Left forelimb (tissue), 1 donor: ENCODE measurements around the gene ST7.
A peak's percentile ranks its signal among the peaks of the same experiment; 100 is the strongest.
"Not testable (repeated sequence)": the region's sequence is repeated elsewhere in the genome, so short reads cannot be mapped to it uniquely, and the experiment has no call there.

Experiments
- DNase-seq: peaks from one replicate; pipeline ENCODE4 v3.0.0-alpha.2; 2018; ENCODE audit warnings: low spot score

ST7 gene

DNA sequence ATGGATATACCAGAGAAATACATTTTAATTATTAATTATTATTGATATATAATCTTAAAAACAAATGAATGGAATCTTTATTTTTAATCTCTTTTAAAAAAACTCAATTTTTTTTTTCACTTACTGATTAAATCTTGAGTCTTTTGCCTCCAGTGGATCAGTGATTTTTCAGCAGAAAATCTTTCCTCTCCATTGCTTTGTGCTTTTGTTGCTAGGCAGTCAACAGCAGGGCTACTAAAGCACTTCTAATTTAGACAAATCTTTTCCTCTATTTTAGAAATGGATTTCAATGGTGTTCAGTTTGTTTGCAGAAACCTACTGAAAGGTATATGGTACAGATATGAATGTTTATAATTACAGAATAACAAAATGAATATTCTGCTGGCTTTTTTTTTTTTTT is 143.6 kb downstream of the ST7 start:
- no peak for DNase-seq

DNA sequence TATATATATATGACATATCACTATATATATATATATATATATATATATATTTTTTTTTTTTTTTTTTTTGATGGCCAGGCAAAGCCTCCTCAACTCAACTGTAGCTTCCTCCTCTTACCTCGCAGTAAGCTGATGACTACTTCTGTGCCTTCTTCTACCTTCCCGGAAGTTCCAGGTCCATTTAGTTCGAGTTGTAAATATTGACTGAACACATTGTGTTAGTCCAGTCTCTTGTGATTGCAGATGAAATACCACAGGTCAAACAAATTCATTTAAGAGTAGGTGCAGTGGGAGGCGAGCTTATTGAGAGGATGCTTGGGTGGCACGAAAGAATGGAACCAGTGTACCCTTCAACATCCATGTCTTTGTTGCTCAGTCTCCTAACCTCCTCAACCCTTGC is 144.6 kb downstream of the ST7 start:
- DNase-seq = no peak

DNA sequence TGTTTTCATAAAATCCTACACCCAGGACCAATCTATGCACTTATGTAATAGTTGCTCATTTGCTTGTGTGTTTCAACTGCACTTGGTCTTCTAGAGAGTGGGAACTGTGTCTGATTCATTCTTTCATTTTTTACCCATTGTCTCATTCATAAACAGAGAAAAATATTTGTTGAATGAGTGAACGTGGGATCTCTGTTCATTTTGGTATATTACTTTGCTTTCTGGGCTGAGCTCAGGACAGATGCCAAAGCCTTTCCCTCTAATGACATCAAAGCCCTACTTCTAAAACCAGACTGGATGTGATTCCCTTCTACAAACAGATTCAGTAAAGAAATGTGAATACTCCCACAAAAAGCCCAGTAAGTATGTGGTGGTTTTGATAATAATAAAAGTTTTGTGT is 145.2 kb downstream of the ST7 start:
- no peak for DNase-seq

DNA sequence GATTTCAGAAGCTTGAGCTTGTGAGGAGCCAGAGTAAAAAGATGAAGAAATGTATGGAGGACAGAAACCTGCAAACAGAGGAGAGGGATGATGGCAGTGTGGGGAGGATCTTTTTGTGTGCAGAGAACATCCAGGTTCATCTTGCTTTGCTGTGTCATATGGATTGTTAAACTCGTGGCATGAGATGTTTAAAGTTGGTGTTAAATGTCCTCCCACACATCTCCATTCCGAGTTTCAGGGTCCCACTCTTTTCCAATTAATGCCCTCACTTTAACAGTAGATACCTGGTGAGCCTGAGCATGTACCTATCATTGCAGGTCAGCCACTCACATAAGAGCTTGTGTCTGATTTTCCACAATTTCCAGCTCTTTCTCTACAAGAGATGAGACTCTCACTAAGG is 147.7 kb downstream of the ST7 start:
- DNase-seq = no peak

DNA sequence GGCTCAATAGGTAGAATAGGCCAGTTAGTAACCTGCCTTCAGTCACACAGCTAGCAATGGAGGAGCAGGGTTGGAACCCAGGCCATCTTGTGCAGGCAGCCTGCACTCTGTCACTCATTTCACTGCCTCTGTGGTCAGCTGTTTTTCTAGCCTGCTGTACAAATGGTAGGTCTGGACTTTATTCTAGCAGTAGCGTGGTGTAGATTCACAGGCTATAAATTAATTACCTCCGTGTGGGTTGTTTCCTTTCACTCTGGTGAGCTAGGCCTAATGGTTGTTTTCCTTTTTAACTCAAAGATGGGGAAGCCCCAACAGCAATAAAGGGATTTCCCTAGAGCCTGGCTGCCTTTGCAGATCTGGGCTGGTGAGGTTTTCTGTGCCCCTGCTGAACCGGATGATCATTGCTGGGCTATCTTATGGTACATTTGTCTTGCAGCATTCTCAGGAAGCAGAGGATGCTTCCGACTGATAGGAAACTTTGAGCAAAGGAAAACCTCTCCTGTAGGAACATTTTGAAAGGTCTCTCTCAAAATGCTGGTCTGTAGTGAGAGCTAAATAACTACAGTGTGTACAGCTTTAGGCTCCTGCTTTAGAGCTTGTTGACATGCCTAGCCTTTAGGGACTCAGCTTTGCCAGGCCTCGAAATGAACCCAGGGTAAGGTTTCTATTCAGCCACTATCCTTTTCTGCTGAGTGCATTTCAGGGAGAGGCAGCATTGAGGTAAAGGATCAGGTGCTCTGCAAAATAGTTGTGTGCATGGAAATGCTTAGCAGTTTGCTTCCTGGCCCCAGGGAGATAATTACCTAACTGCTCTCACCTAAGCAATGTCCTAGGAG is 157.4 kb downstream of the ST7 start:
- no peak for DNase-seq

DNA sequence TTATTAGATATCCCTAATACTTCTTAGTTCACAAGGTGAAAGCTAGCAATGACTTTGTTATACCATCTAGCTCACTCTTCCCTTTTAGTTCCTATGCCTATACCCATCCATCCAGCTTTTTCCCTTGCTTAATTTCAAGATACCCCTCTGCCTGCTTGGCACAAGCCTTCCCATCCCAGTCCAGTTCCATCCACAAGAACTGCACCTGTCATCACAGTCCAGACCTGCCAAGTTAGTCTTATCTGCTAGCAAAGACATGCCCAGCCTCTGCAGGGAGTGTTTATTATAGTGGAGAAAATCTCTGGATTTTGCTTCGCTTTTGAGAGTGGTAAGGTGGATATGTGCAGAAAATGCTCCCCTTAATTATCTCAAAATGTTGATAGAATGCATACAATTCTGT is 158.2 kb downstream of the ST7 start:
- no peak for DNase-seq

DNA sequence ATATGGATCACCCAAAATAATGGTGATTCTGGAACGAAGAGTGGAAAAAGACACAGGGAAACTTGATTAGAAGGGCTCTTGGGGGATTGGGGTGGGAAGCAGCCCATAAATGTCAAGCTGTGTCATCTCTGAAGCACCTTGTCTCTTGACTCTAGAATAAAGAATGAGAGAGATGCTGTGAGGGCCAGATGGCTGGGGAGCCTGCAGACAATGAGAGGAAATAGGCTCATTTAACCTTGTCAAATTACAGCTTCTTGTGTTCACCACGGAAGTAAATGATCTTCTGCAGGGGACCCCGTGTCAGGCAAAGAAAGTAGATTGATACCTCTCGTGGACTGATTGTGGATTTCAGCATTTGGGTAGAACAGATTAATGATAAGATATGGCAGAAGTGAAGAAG is 159.3 kb downstream of the ST7 start:
- no peak for DNase-seq

DNA sequence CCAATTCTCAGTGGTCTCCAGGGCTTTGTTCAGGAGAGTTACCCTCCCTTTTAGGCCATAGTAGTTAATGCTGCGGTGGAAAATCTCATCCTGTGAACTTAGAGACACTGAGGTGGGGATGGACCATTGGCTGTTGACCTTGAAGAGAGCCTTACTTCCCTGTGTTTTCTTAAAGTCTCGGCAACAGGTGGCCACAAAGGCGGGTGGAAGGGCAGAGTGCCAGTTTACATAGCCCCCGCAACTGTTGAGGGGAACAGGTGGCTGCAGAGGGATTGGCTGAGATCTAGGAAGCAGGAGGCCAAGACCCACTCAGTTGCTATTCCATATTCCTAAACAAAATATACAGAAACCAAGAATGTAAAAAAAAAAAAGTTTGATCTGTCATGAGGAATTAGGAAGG is 160.6 kb downstream of the ST7 start:
- DNase-seq = no peak

DNA sequence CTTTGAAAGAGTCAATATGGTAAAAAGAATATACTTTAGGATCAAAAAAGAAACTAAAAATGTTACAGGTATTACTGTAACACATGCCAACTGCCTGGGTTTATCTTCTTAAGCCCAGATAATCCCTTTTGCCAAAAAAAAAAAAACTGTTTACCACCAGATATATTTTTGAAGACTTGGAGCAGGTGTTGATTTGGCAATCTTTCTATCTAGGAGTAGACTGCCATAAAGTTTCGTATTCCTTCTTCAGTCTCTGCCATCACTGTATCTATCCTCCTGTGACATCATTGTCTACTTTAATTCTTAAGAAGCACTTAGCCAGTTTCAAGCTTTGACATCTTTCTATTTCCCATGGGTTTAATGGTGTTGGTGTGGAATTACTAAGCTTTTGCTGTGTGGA is 161.0 kb downstream of the ST7 start:
- no peak for DNase-seq

DNA sequence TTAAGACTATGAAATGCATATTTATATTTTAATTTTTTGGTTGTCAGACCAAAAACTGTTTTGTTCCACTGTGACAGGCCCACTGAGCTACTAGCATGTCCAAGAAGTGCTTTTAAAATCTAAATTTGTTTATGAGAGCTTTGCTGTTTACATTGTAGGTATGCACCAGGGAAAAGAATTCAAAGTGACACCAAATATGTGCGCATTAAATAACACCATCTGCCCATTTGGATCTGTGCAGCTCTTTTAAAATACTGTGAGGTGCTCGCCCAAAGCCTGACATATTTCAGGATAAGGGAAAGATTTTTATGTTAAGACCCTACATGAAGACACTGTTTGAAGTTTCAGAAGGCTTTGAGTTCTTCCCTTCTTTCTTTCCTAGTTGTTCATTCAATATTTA is 162.9 kb downstream of the ST7 start:
- DNase-seq = no peak

DNA sequence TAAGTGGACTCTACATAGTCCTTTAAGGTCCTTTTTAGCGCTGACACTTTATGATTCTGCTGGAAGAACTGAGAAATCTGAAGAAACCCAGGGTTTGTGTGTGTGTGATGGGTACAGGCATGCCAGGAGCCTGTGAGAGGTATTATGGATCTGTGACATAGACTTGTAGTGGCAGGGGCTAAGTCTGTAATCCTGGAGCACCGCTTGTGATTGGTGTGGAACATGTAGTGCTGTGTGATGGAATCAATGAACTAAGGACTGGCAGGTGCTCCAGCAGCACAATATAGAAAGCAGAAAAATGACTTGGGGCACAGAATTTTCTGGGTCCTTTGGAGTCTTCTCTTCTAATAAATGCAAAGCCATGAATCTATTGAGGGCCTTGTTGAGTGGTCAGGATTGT is 163.9 kb downstream of the ST7 start:
- DNase-seq = no peak

DNA sequence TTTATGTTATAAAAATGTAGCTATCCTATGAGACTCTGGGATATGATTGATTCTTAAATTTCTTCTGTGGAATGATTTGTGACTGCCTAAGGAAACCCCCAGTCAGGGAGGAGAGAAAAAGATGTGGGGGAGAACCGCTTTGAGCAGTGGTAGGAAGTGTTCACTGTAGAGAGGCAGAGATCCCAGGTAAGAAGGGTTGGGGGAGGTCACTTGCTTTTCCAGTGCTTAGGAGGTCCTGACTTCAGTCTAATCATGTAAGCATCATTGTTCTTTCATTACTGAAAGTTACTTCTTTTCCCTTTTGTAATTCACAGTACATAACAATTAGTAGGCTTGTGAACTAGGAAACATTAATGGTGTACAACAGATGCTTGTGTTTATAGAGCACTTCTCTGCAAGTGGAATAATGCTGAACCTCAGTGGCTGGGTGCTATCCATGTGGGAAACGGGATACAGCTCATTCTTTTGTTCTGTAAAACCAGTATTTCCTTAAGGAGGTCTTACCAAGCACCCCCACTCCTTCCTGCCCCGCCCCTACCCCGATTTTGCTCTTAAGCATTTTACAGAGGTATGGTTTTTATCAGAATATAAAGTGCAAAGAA is 165.4 kb downstream of the ST7 start:
- DNase-seq = no peak

DNA sequence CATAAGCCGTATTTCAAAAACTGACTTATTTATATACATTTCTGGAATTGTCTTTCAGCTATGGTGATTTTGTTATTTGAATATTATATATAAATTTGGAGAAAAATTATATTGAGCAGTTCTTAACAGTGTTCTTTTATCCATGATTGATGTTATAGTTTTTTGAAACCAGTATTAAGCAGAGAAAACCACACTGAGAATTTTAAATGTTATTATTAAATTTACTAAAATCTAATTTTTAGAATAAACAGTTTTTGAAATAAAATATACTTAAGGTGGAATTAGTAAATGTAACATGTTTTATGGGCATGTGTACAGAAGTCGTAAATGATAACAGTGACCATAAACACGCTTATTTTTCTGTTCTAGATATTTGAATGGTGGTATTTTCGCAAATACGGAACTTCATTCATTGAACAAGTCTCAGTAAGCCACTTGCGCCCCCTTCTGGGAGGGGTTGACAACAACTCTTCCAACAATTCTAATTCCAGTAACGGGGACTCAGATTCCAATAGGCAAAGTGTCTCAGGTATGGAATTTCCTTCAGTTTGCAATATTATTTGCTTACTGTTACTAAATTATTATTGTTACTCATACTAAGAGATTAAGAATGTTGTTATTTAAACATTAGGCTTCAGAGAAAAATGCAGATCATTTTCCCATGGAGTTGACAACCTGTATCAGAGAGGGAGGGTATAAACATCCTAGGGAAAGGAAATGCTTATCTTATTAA is 166.1 kb downstream of the ST7 start:
- DNase-seq = peak; percentile 78

DNA sequence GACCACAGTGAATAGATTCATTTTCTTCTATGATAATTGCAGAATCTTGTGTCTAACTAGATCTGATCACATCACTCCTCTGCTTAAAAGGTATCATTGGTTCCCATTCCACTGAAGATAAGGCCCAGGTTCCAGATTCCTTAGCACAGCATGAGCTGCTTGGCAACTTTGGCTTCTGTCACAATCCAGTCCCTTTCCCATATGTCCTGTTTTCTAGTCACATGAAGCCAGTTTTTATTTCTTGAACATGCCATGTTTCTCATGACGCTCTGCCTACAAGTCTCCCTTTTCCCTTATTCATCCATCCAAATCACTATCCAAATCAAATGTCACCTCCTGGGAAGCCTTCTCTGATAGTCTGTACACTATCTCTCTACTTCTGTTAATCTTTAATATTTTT is 167.0 kb downstream of the ST7 start:
- DNase-seq = not testable (repeated sequence)

DNA sequence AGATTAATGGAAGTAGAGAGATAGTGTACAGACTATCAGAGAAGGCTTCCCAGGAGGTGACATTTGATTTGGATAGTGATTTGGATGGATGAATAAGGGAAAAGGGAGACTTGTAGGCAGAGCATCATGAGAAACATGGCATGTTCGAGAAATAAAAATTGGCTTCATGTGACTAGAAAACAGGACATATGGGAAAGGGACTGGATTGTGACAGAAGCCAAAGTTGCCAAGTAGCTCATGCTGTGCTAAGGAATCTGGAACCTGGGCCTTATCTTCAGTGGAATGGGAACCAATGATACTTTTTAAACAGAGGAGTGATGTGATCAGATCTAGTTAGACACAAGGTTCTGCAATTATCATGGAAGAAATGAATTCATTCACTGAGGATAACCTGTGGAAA is 168.7 kb downstream of the ST7 start:
- DNase-seq = not testable (repeated sequence)

DNA sequence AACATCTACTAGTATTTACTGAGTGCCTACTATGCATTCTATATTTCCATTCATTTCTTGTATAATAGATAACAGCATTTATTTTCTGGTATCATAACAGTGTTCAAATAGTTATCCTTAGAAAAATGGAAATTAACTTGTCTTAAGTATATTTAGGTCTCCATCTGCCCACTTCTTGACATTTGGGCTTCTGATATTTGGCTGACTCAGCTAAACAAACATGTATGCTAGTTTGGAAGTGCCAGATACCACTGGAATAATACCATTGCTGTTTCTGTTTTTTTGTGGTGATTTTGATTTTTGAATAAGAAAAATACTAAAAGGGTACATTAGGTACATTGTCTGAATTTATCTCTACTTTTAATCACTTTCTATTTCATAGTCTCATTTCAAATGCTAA is 169.2 kb downstream of the ST7 start:
- no peak for DNase-seq

DNA sequence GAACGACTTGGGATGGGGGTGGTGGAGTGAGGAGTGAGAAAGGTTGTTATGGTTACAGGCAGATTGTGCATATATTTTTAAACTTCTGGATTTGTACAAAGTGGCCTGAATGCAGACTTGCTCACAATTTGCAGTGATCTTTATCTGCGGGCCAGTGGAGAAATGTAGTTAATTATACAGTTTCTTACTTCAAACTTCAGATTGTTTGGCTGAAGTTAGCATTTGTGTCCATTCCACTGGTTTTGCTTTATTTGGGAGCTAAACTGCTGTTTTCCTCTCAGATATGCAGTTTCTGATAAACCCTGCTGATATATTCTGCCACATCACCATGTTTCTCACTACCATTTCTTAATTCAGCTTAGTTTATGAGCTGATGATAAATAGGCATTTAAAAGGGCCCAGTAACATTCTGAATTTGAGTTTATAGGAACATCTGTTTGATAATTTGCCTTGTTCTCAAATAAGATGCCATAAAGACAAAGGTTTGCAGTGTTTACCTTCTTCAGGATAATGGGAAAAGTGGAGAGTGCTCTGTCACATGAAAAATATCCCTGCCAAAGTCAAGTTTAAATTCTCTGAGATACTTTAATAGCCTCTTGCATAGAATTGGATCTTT is 170.1 kb downstream of the ST7 start:
- DNase-seq = no peak

DNA sequence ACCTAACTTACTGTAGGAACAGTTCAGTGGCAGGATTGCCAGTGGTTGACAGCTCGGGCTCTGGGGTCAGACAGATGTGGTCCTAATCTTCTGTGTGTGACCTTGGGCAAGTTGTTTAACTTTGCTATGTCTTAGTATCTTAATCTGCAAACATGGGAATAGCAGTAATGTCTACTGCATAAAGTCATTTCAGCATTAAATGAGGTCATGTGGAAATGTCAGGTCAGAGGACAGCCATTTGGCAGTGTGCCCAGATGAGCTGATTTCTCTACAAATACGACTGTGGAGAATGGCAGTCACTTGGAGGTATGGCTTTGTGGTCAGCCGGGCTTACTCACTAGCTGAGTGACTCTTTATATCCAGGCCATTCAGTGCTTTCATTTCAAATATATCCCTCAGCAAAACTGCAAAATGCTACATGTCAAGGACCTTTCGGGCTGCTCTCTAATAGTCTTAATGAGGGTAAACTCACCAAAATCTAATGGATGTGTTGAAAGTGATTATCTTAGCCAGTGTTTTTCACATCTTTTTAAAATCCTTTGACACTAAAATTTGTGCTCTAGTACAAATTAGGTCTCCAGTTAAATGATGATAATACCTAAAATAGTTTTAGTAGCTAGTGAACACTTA is 171.4 kb downstream of the ST7 start:
- no peak for DNase-seq

DNA sequence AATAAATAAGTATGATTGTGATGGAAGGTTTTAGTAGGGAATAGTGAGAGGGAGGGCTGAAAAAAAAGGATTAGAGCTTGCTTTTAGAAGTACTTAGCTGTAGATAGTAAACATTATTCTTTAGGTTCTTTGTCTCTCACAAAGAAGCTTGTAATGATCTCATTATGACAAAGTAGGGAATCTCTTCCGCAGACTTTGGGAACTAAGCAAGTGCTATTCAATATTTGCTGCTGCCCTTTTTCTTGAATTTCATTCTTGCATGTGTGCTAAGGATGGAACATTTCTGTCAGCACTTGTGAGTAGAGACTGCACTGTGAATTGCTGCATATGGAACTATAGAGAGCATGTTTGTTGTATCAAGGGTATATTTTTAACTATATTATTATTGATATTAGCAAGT is 173.4 kb downstream of the ST7 start:
- no peak for DNase-seq

DNA sequence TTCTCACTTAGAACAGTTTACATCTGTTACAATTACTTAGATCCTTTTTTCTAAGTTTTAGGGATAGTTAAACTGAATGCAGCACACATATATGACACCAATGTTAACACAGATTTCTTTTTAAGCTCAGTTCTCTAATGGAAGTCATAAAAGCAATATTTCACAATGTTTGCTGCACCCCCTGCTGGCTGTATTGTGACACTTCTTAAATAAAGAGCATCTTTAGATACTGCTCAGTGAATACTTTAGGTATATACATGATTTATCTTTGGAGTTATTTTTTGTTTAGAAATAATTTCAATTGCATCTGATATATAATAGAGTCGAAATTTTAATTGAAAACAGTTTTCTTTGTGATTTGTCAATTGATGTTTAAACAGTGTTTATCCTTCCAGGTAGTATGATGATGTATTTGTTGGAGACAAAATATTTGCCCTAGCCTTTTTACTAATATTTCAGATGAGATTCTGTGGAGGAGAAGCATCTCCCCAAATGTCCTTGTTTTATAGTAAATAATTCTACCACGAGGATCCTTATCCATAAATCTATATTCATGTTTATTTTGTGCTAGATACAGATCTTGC is 174.4 kb downstream of the ST7 start:
- DNase-seq = no peak

DNA sequence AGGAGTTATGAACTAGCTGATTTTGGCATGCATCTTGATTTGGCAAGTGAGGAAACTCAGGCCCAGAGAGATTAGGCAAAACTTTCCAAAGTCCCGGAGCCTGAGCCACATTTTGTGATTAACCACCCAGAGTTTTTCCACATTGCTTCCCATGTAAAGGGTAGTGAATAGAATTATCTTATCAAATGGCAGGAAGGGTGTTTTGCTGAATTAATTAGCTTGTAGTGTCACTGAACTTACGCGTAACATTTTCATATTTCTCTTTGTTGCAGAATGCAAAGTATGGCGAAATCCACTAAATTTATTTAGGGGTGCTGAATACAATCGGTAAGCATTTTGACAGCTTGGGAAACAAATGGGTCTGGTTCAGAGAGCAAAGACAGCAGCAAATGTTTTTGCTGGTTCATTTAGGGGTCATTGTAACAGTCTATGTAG is 176.2 kb downstream of the ST7 start:
- DNase-seq = no peak

DNA sequence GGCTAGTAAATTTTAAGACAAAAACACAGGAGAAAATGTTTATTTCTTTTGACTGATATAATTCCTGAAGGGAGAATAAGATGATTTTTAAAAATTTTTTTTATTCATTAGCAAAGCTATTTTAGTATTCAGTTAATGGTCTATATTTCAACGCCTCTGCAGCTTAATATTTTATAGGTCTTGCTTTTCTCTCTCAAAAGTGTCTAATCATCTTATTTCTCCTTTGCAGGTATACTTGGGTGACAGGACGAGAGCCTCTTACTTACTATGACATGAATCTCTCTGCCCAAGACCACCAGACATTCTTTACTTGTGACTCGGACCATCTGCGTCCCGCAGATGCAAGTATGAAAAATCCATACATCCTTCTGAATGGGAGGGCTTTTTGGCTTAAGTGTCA is 177.0 kb downstream of the ST7 start:
- DNase-seq = no peak
